HEK293T (cell line): ENCODE results near the gene ARL4A.

Experiments
- BHLHE40 ChIP-seq: fragments of 450-650 bp; IDR thresholded peaks from 2 replicates; pipeline ENCODE4 v1.6.1; 2016; ENCODE audit warnings: mild to moderate bottlenecking, moderate library complexity, borderline replicate concordance
- ELF4 ChIP-seq: fragments of 450-650 bp; IDR thresholded peaks from 2 replicates; pipeline ENCODE4 v1.6.1; 2017; ENCODE audit warnings: antibody characterized with exemption
- FOXK2 ChIP-seq: fragments of 450-650 bp; IDR thresholded peaks from 2 replicates; pipeline ENCODE4 v1.6.1; 2016; ENCODE audit warnings: mild to moderate bottlenecking
- FOXM1 ChIP-seq: fragments of 450-650 bp; IDR thresholded peaks from 2 replicates; pipeline ENCODE4 v1.6.1; 2017; ENCODE audit warnings: mild to moderate bottlenecking, borderline replicate concordance
- LEF1 ChIP-seq: fragments of 450-650 bp; IDR thresholded peaks from 2 replicates; pipeline ENCODE4 v1.6.1; 2017; ENCODE audit warnings: mild to moderate bottlenecking, borderline replicate concordance
- NFRKB ChIP-seq: fragments of 450-650 bp; IDR thresholded peaks from 2 replicates; pipeline ENCODE4 v1.6.1; 2016; ENCODE audit warnings: mild to moderate bottlenecking, moderate library complexity
- SP1 ChIP-seq: fragments of 450-650 bp; IDR thresholded peaks from 2 replicates; pipeline ENCODE4 v1.6.1; 2017
- SUZ12 ChIP-seq: fragments of 450-650 bp; IDR thresholded peaks from 2 replicates; pipeline ENCODE4 v1.6.1; 2016; ENCODE audit warnings: mild to moderate bottlenecking
- ZNF384 ChIP-seq: fragments of 450-650 bp; IDR thresholded peaks from 2 replicates; pipeline ENCODE4 v1.6.1; 2016

DNA sequence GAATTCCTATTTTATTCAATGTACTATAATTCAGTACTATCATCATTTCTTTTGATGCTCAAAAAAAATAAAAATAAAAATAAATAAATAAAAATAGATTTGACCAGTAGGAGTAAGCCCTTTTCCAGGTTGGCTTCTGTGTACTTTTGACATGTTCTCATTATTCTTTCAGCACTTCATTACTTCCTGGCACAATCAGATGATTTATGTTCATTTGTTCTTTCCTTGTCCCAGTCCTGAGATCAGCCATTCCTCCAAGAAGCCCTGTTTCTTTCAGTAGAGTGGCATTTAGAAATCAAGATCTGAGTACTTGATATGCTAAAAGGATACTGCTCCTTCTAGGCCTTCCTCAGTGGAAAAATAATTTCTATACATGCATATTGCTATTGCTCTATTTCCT is 20.9 kb downstream of the ARL4A start:
- TF ChIP-seq NFRKB, result no peak
- no peak for TF ChIP-seq FOXM1
- no peak for TF ChIP-seq LEF1
- TF ChIP-seq FOXK2, result no peak
- no peak for TF ChIP-seq ELF4
- no peak for TF ChIP-seq BHLHE40
- TF ChIP-seq ZNF384, result no peak
- no peak for TF ChIP-seq SUZ12
- no peak for TF ChIP-seq SP1
